Natural killer cell (primary cell): ENCODE measurements around the gene TSHZ1. TPM values are rescaled to one million over a fixed set of nuclear protein-coding genes. Genes with fewer than 3 reads are reported as not detected.

Source experiments
- ATAC-seq, 3 donors: fragments of 150-1000 bp in 2 of 3; fragments of 200-7000 bp in 1 of 3; cut with Tn5 transposase; 1 replicate in 1 of 3; 2 replicates in 2 of 3; pipeline ENCODE4 v1.10.0; 2021; ENCODE audit warnings: mild to moderate bottlenecking in 2 of 3, moderate library complexity in 2 of 3
- DNase-seq, 2 donors: peaks; one replicate each; pipeline versions ENCODE4 v3.0.0 to v3.0.0-alpha.2; 2013 to 2021; ENCODE audit warnings: mixed read lengths in 1 of 2
- H3K27ac ChIP-seq: one replicate; pipeline ENCODE4 v1.5.1; 2013; ENCODE audit warnings: mild to moderate bottlenecking, low read length
- H3K27me3 ChIP-seq: one replicate; pipeline ENCODE4 v1.6.1; 2013; ENCODE audit warnings: low read length; ENCODE audit not compliant: control insufficient read depth, insufficient read depth
- H3K36me3 ChIP-seq: one replicate; pipeline ENCODE4 v1.6.1; 2013; ENCODE audit warnings: low read length; ENCODE audit not compliant: control insufficient read depth, insufficient read depth
- H3K4me1 ChIP-seq: one replicate; pipeline ENCODE4 v1.6.1; 2013; ENCODE audit warnings: low read length; ENCODE audit not compliant: control insufficient read depth, insufficient read depth
- H3K4me3 ChIP-seq: one replicate; pipeline ENCODE4 v1.5.1; 2013; ENCODE audit warnings: low read length
- H3K9me3 ChIP-seq: one replicate; pipeline ENCODE4 v1.6.1; 2013; ENCODE audit warnings: low read length; ENCODE audit not compliant: control insufficient read depth, insufficient read depth
- H3K27ac Mint-ChIP-seq, 2 donors: one replicate each; pipeline ENCODE4 v1.8.0; 2022; ENCODE audit warnings: mild to moderate bottlenecking in 2 of 2, mixed read lengths in 2 of 2, moderate library complexity in 1 of 2
- H3K27me3 Mint-ChIP-seq, 2 donors: one replicate each; pipeline ENCODE4 v1.8.0; 2022; ENCODE audit warnings: low read depth in 2 of 2, mixed read lengths in 2 of 2
- H3K36me3 Mint-ChIP-seq: one replicate; pipeline ENCODE4 v1.8.0; 2022; ENCODE audit warnings: mixed read lengths
- H3K4me1 Mint-ChIP-seq, 2 donors: one replicate each; pipeline ENCODE4 v1.8.0; 2022; ENCODE audit warnings: mixed read lengths in 2 of 2
- H3K4me3 Mint-ChIP-seq: one replicate; pipeline ENCODE4 v1.8.0; 2022; ENCODE audit warnings: mild to moderate bottlenecking, moderate library complexity, mixed read lengths
- H3K9me3 Mint-ChIP-seq, 2 donors: one replicate each; pipeline ENCODE4 v1.8.0; 2022; ENCODE audit warnings: mixed read lengths in 2 of 2
- WGBS: methylation state at CpG from one replicate; pipeline ENCODE4 v1.1.7; 2013; ENCODE audit warnings: missing lambda C conversion rate; ENCODE audit not compliant: insufficient coverage; 5-methylcytosine and 5-hydroxymethylcytosine counted together
- intact Hi-C: fragments of 100-400 bp; cut with micrococcal nuclease; formaldehyde crosslinking; loops from one replicate; pipeline ENCODE4 v1.14.2; 2022
- total RNA-seq, 4 donors: library from RNA; stranded (reverse); fragments of 120-200 nt in 1 of 4; gene quantifications; one replicate each; pipeline versions ENCODE4 v1.2.3 to v1.2.4, GENCODE V29; 2013 to 2022
- TF ChIP-seq, protein P1 (sequence below): fragments of 200-600 bp; IDR thresholded peaks from one replicate; pipeline ENCODE4 v1.8.0; 2022; ENCODE audit warnings: antibody characterized with exemption

The TSHZ1 gene
- total RNA-seq, 3 donors from 2014 or later (not counting 1 experiment from before 2014, with no cell fraction given) = 44.3 to 51.6 (median 44.8) TPM

DNA sequence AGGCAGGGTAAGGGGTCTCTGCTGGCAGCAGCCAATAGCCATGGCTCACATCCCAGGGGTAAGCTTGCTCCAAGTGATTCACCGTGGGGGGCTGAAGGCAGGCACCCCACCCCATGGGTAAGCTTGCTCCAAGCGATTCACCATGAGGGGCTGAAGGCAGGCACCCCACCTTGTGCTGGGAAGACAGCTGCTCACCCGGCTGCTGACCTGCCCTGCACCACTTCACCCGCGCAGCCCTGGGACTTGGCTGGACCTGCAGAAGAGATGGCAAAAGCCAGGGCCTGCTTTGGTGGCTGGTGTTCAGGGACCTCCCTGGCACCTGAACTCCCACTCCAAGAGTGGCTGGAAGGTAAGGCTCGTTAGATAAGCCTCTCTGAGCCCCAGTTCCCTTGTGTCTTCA lies 20.9 kb upstream of the TSHZ1 start:
- 84% methylated on average over 6 of the region's 6 CpGs for WGBS
- Mint-ChIP-seq H3K27me3 (peaks cover 0 to 3% of the 10 kb centered on the region in 2 donors), H3K36me3 (no peaks in the 10 kb centered on the region), H3K4me1 (no peaks in the 10 kb centered on the region), H3K9me3 (no peaks in the 10 kb centered on the region), H3K4me3 (no peak overlapping the region), H3K27ac (no peak overlapping the region)
- Histone ChIP-seq H3K27me3 (no peaks in the 10 kb centered on the region), H3K4me1 (no peaks in the 10 kb centered on the region), H3K9me3 (no peaks in the 10 kb centered on the region), H3K4me3 (no peak overlapping the region), H3K36me3 (no peaks in the 10 kb centered on the region), H3K27ac (no peak overlapping the region)
- DNase-seq (no peak), ATAC-seq (no peak)
- TF ChIP-seq, protein P1, sequence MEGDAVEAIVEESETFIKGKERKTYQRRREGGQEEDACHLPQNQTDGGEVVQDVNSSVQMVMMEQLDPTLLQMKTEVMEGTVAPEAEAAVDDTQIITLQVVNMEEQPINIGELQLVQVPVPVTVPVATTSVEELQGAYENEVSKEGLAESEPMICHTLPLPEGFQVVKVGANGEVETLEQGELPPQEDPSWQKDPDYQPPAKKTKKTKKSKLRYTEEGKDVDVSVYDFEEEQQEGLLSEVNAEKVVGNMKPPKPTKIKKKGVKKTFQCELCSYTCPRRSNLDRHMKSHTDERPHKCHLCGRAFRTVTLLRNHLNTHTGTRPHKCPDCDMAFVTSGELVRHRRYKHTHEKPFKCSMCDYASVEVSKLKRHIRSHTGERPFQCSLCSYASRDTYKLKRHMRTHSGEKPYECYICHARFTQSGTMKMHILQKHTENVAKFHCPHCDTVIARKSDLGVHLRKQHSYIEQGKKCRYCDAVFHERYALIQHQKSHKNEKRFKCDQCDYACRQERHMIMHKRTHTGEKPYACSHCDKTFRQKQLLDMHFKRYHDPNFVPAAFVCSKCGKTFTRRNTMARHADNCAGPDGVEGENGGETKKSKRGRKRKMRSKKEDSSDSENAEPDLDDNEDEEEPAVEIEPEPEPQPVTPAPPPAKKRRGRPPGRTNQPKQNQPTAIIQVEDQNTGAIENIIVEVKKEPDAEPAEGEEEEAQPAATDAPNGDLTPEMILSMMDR = no peak
- intact Hi-C loops = no loop called here

DNA sequence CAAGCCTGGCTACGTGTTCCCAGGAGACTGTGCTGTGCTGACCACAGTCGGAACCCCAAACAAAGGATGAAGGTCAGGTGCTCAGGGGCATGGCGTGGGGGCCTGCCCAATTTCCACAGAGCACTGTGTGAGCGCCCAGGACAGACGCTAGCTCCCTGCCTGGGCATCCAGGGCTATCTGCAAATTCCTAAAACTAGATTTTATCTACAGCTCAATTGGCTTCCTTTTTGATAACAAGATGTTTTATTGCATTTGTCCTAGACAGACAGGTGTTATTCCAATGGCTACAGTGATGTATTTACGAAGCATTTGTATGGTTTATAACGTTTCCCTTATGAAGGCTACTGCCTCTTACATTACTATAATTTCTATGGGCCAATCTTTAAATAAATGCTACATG lies 17.7 kb upstream of the TSHZ1 start:
- Histone ChIP-seq H3K36me3 (no peaks in the 10 kb centered on the region), H3K9me3 (no peaks in the 10 kb centered on the region), H3K27me3 (no peaks in the 10 kb centered on the region), H3K4me3 (no peak overlapping the region), H3K27ac (no peak overlapping the region), H3K4me1 (no peaks in the 10 kb centered on the region)
- H3K36me3 Mint-ChIP-seq = no peaks in the 10 kb centered on the region
- no peaks in the 10 kb centered on the region for H3K4me1 Mint-ChIP-seq
- 81% methylated on average over 7 of the region's 7 CpGs for WGBS
- TF ChIP-seq, protein P1 = no peak
- no peaks in the 10 kb centered on the region for H3K9me3 Mint-ChIP-seq
- H3K27ac Mint-ChIP-seq = no peak overlapping the region
- no peak overlapping the region for H3K4me3 Mint-ChIP-seq
- ATAC-seq (no peak), DNase-seq (no peak)
- intact Hi-C loops = no loop called here
- H3K27me3 Mint-ChIP-seq = no peaks in the 10 kb centered on the region

DNA sequence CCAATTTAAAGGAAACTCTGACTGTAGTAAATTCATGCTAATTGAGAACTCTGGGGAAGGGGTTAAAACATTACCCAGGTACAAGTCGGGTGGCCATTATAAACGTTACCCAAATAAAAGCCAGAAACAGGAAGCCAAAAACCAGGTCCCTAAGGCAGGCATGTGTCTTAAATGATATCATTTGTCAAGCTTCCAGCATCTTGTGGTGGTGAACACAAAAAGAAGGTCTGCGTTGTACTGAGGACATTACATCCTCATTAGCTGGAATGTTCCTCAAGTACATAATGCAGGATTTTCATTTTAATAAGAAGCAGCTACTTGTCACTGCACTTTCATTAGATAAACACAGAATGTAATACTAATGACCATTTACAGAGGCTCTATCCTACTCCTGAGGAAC lies 12.6 kb upstream of the TSHZ1 start:
- no peak overlapping the region for H3K4me3 ChIP-seq
- intact Hi-C loops = no loop called here
- ATAC-seq (no peak), DNase-seq (no peak)
- H3K4me1 Mint-ChIP-seq = peaks cover 8 to 10% of the 10 kb centered on the region in 2 donors
- peaks cover 5% of the 10 kb centered on the region for H3K36me3 Mint-ChIP-seq
- H3K4me1 ChIP-seq = no peaks in the 10 kb centered on the region
- H3K27me3 ChIP-seq = no peaks in the 10 kb centered on the region
- H3K9me3 ChIP-seq = no peaks in the 10 kb centered on the region
- H3K27me3 Mint-ChIP-seq = no peaks in the 10 kb centered on the region
- H3K4me3 Mint-ChIP-seq = no peak overlapping the region
- no peak overlapping the region for H3K27ac Mint-ChIP-seq
- no peak overlapping the region for H3K27ac ChIP-seq
- TF ChIP-seq, protein P1 = no peak
- 13% methylated on average over 3 of the region's 3 CpGs for WGBS
- H3K36me3 ChIP-seq = peaks cover 13% of the 10 kb centered on the region
- H3K9me3 Mint-ChIP-seq = no peaks in the 10 kb centered on the region

DNA sequence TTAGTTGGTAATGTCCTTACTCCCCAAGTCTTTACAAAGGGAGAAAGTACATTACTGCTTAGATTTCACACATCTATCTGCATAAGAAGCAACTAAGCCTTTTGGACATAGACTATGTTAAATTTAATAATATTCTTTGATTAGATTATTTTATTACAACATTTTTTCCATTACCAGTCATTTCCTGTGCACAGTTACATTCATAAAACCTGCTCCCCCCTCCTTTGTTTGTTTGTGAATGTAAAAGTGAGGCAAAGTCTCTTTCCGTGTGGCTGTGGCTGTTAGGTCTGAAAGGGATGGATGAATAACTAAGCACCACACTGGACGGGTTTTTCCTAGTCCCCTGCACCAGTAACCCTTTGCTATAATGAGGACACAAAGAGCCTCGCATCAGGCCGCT lies 11.3 kb upstream of the TSHZ1 start:
- Mint-ChIP-seq H3K4me1 (peaks cover 8 to 10% of the 10 kb centered on the region in 2 donors), H3K36me3 (peaks cover 5% of the 10 kb centered on the region), H3K9me3 (no peaks in the 10 kb centered on the region), H3K27me3 (no peaks in the 10 kb centered on the region), H3K4me3 (no peak overlapping the region), H3K27ac (no peak overlapping the region)
- TF ChIP-seq, protein P1 = no peak
- whole genome bisulfite sequencing = 96% methylated on average over 4 of the region's 4 CpGs
- Histone ChIP-seq H3K4me3 (no peak overlapping the region), H3K9me3 (no peaks in the 10 kb centered on the region), H3K36me3 (peaks cover 13% of the 10 kb centered on the region), H3K4me1 (peaks cover 7% of the 10 kb centered on the region), H3K27ac (no peak overlapping the region), H3K27me3 (no peaks in the 10 kb centered on the region)
- intact Hi-C loops = no loop called here
- no peak for DNase-seq
- no peak for ATAC-seq
